MG63 (cell line): ENCODE measurements around the gene THAP4. TPM values are rescaled to one million over a fixed set of nuclear protein-coding genes. Genes with fewer than 3 reads are reported as not detected.
A peak's percentile ranks its signal among the peaks of the same experiment; 100 is the strongest.
"Not testable (repeated sequence)": the region's sequence is repeated elsewhere in the genome, so short reads cannot be mapped to it uniquely, and the experiment has no call there.

Source experiments
- DNase-seq: peaks from one replicate; pipeline ENCODE4 v3.0.0-alpha.2; 2020
- H3K27me3 ChIP-seq: fragments of 250-450 bp; sonication (Bioruptor Pico); 2 replicates; pipeline ENCODE4 v1.5.1; 2020; ENCODE audit warnings: mild to moderate bottlenecking, moderate library complexity
- H3K36me3 ChIP-seq: fragments of 250-450 bp; sonication (Bioruptor Pico); 2 replicates; pipeline ENCODE4 v1.5.1; 2020; ENCODE audit warnings: mild to moderate bottlenecking, moderate library complexity
- H3K4me3 ChIP-seq: fragments of 250-450 bp; sonication (Bioruptor Pico); 2 replicates; pipeline ENCODE4 v1.5.1; 2020; ENCODE audit warnings: mild to moderate bottlenecking, moderate library complexity
- H3K9me3 ChIP-seq: fragments of 250-450 bp; sonication (Bioruptor Pico); 2 replicates; pipeline ENCODE4 v1.5.1; 2020; ENCODE audit warnings: mild to moderate bottlenecking, moderate library complexity
- total RNA-seq: library from RNA; depleted of rRNA; stranded (reverse); fragments of >200 nt; shearing (Covaris generic); gene quantifications from 2 replicates; pipeline ENCODE4 v1.2.3, GENCODE V29; 2014; ENCODE audit warnings: low replicate concordance

Gene THAP4
- total RNA-seq, 1 experiment from 2014 or later = 110 TPM

DNA sequence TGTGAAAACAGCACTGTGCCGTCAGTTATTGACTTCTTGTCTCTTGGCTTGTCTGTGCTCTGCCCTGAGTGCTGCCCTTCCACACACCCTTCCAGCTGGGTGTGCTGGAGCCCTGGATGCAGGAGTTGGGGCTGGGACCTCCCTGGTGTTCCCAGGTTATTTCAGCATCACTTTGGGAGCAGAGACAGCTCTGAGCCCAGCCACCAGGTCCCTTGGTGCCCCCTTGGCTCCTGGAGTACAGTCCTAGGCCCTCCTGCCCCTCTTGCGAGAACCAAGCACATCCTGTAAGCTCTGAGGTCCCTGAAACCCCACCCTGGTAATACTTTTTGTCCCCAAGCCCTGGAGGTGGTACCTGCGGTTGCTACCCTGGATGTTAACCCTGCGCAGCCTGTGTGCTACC, 54.2 kb downstream of the THAP4 start:
- H3K36me3 ChIP-seq = peaks cover 61% of the 10 kb centered on the region
- DNase-seq = no peak
- H3K27me3 ChIP-seq = no peaks in the 10 kb centered on the region
- peaks cover 21% of the 10 kb centered on the region for H3K9me3 ChIP-seq
- no peak overlapping the region for H3K4me3 ChIP-seq

DNA sequence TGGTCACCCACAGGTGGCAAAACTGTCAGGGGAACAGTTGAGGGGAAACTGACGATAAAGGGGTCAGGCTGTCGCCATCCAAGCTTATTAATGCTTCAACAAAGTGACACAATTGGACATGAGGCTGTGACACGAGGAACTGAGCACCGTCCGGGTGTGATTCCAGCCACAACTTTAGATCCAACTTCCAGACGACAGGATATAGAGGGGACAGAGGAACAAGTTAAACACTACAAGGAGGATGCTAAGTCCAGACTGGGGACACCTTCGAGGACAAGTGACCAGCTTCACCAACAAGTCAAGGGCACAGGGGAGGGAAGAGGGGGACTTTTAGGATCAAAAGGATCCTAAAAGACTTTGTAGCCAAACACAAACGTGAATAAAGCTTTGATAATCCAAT, 54.6 kb downstream of the THAP4 start:
- Histone ChIP-seq H3K27me3 (no peaks in the 10 kb centered on the region), H3K4me3 (no peak overlapping the region), H3K9me3 (peaks cover 19% of the 10 kb centered on the region), H3K36me3 (peaks cover 60% of the 10 kb centered on the region)
- DNase-seq = no peak

DNA sequence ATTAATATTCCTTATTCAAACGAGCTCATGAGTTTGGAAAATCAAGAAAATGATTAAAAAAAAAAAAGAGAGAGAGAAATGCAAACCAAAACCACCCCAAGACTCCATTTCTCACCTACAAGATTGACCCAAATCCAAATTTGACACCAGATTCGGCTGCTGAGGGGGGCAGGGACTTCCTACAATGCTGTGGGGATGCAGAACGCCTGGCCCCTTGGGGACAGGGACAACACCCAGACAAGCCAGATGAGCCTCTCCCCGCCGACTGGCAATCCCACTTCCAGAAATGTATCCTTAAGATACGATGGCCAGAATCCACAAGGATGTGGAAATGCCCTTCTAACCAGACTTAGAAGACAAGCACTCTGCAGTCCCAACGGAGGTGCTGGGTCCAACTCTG, 57.7 kb downstream of the THAP4 start:
- H3K27me3 ChIP-seq = no peaks in the 10 kb centered on the region
- no peak for DNase-seq
- peaks cover 34% of the 10 kb centered on the region for H3K36me3 ChIP-seq
- no peaks in the 10 kb centered on the region for H3K9me3 ChIP-seq
- H3K4me3 ChIP-seq = no peak overlapping the region

DNA sequence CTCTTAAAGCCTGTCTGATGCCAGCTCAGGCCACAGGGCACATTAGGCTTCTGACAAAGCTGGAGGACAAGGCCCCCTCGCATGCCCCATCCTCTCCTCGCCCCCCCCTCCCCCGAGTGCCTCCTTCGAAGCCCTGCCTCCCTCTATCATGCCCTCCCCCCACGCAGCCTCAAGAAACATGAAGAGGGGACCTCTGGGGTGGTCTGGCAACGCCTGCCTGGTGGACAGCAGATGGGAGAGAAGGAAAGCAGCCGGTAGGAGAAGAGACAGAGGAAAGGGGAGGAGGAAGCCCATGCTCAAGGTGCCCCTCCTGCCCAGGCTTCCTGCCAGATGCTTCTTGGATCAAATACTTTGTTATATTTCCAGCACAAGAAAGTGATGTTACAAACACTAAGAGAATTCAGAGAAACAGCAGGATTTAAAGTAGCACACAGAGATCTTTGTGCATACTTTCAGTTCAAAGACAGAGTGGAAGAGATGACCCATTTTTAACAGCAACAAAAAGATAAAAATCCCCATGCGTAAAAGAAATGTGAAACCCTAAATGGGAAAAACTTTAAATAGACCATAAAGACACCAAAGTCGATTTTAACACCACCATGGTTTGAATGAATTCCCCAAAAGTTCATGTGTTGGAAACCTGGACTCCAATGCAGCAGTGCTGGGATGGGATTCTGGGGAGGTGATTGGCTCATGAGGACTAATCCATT, 59.4 kb downstream of the THAP4 start:
- Histone ChIP-seq H3K9me3 (no peaks in the 10 kb centered on the region), H3K27me3 (no peaks in the 10 kb centered on the region), H3K36me3 (peaks cover 17% of the 10 kb centered on the region), H3K4me3 (no peak overlapping the region)
- DNase-seq = no peak

DNA sequence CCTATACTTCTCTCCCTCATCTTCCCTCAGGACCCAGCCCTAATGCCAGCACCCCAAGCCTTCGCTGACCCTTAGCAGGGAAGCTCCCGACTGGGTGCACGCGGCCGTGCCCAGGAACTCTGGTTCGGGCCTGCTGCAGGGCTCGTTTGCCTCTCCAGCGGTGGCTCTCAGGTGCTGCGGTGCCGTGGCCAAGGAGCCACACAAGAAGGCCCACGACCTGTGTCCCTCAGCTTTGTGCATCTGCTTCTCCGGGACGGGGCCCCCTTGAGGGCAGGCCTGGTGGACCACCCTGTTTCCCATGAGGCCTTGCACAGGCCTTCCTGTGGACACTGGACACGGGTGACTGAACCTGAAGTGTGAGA, 60.7 kb downstream of the THAP4 start:
- no peaks in the 10 kb centered on the region for H3K9me3 ChIP-seq
- no peak for DNase-seq
- H3K36me3 ChIP-seq = peaks cover 9% of the 10 kb centered on the region
- no peaks in the 10 kb centered on the region for H3K27me3 ChIP-seq
- no peak overlapping the region for H3K4me3 ChIP-seq

GRCh38 chr2:241575624-241576292, 61.2 kb downstream of the THAP4 start:
- no peaks in the 10 kb centered on the region for H3K9me3 ChIP-seq
- peaks cover 9% of the 10 kb centered on the region for H3K36me3 ChIP-seq
- no peak overlapping the region for H3K4me3 ChIP-seq
- H3K27me3 ChIP-seq = no peaks in the 10 kb centered on the region
- no peak for DNase-seq

GRCh38 chr2:241574911-241575623, 61.9 kb downstream of the THAP4 start:
- H3K27me3 ChIP-seq = no peaks in the 10 kb centered on the region
- H3K4me3 ChIP-seq = no peak overlapping the region
- no peaks in the 10 kb centered on the region for H3K9me3 ChIP-seq
- DNase-seq = no peak
- peaks cover 5% of the 10 kb centered on the region for H3K36me3 ChIP-seq

DNA sequence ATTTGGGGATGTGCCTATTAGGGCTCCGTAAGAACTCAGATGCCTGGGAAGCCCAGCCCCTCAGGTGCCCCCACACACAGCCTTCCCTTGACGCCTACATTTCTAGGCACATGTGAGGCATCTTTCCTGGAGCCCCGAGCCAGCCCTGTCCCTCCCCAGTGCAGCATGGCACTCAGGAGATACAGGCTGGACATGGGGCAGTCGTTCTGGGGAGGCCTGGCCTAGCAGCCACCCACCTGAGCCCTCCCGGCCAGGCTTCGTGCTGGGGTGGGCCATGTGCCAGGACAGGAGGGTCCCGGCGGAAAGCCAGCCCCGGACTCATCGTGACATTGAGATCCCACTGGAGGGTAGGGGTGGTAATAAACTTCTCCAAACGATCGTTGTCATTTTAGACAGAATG, 63.2 kb downstream of the THAP4 start:
- peaks cover 5% of the 10 kb centered on the region for H3K36me3 ChIP-seq
- no peak overlapping the region for H3K4me3 ChIP-seq
- no peaks in the 10 kb centered on the region for H3K9me3 ChIP-seq
- no peaks in the 10 kb centered on the region for H3K27me3 ChIP-seq
- no peak for DNase-seq

- not testable (repeated sequence) for H3K36me3 ChIP-seq, DNase-seq, H3K9me3 ChIP-seq, H3K4me3 ChIP-seq, H3K27me3 ChIP-seq
Observed at GRCh38 chr2:241572915-241573651, 63.9 kb downstream of the THAP4 start.

DNA sequence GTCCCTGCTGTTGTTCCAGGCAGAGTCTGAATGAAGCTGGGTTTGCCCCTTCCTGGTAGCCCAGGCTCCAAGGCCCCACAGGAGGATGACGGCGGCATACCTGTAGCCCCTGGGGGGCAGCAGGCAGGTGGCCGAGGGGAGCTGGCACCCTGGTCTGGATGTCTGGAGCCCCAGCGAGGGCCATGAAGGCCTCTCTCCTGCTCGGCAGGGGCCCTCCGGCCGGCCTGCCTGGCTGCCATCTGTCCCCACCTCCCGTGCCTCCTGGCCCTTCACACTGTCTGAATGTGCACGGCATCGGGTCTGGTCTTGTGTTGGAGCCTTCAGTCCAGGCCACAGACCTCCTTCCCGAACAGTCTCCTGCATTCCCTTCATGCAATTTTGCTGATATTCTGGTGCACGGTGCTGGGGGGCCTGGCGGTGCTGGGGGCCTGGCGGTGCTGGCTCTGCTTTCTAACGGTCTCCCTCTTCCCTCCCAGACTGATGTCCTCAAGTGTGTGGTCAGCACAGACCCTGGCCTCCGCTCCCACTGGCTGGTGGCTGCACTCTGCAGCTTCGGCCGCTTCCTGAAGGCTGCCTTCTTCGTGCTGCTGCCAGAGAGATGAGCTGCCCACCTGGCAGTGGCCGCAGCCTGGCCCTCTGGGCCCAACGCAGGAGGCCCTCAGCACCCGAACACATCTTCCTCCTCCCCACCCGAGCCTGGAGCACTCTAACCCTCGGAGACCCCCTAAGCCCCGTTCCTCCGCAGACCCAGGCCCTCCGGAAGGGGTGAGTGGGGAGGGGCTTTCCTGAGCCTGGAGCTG, 64.9 kb downstream of the THAP4 start:
- Histone ChIP-seq H3K4me3 (no peak overlapping the region), H3K27me3 (no peaks in the 10 kb centered on the region), H3K9me3 (no peaks in the 10 kb centered on the region), H3K36me3 (no peaks in the 10 kb centered on the region; the same call in 1 of the 2 replicates)
- no peak for DNase-seq

DNA sequence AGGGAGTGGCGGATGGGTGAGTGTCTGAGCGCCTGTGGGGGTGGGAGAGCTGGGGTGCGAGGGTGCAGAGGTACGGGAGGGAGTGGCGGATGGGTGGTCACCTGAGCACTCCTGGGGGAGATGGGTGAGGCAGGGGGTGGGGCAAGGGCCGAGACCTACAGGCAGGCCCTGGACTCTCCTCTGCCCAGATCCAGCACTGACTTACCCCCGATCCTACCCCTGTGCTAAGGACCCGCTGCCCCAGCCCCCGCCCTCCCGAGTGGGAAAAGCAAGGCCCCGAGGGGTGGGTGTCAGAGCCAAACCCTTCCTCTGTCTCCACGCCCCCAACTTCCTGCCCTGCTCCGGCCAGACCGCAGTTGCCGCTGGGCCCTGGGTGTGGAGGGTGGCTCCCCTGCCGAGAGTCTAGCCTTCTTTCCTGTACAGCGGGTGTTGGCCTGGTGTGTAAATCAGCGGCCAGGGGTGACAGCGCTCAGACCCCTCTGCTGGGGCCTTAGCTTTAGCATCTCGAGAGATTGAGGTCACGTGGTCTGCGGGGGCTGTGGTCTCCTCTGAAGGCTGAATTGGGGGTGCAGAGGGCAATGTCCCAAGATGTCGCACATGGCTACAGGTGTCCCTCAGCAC, 65.9 kb downstream of the THAP4 start:
- no peak for DNase-seq

GRCh38 chr2:241569831-241570281, 67.1 kb downstream of the THAP4 start:
- DNase-seq = no peak
- H3K36me3 ChIP-seq = no peaks in the 10 kb centered on the region; the same call in 1 of the 2 replicates

More for the DNA sequence above, 65.9 kb downstream of the THAP4 start:
- Histone ChIP-seq H3K9me3 (no peaks in the 10 kb centered on the region), H3K36me3 (no peaks in the 10 kb centered on the region; the same call in 1 of the 2 replicates), H3K27me3 (no peaks in the 10 kb centered on the region), H3K4me3 (no peak overlapping the region)

GRCh38 chr2:241568726-241569125, 68.2 kb downstream of the THAP4 start:
- Histone ChIP-seq H3K27me3 (no peaks in the 10 kb centered on the region), H3K4me3 (no peak overlapping the region), H3K9me3 (no peaks in the 10 kb centered on the region), H3K36me3 (no peaks in the 10 kb centered on the region)
- peak; percentile 55 for DNase-seq

More at GRCh38 chr2:241569831-241570281, 67.1 kb downstream of the THAP4 start:
- no peak overlapping the region for H3K4me3 ChIP-seq
- no peaks in the 10 kb centered on the region for H3K27me3 ChIP-seq
- H3K9me3 ChIP-seq = no peaks in the 10 kb centered on the region

DNA sequence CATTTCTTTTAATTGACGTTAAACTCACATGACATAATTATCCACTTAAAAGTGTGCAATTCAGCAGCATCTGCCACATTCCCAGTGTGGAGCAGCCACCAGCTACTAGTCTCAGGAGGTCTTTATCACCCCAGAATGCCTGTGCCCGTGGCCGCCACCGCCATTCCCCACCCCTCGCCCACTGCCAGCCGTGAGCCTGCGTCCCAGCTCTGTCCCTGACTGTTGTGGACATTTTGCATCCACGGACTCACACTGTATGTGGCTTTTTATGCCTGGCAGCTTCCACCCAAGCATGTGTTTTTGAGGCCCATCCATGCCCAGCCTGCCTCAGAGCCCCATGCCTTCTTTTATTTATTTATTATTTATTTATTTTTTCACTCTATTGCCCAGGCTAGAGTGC, 69.2 kb downstream of the THAP4 start:
- no peak for DNase-seq
- H3K9me3 ChIP-seq = no peaks in the 10 kb centered on the region
- H3K27me3 ChIP-seq = no peaks in the 10 kb centered on the region
- no peaks in the 10 kb centered on the region for H3K36me3 ChIP-seq
- H3K4me3 ChIP-seq = no peak overlapping the region

GRCh38 chr2:241567266-241567665, 69.7 kb downstream of the THAP4 start:
- not testable (repeated sequence) for H3K36me3 ChIP-seq, H3K27me3 ChIP-seq, H3K4me3 ChIP-seq, H3K9me3 ChIP-seq, DNase-seq

DNA sequence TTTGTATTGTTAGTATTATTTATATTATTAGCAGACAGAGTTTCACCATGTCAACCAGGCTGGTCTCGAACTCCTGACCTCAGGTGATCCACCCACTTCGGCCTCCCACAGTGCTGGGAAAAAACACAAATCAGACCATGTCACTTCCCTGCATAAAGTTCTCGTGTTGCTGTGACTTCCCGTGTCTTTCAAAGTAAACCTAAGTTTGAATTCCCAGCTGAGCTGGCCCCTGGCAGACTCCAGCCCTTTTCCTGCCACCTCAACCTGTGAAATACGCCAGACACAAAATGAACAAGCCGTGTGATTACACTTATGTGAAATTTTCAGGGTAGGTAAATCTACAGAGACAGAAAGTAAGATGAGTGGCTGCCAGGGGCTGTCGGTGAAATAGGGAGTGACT, 70.5 kb downstream of the THAP4 start:
- H3K36me3 ChIP-seq = no peaks in the 10 kb centered on the region; the same call in 1 of the 2 replicates
- DNase-seq = no peak
- H3K4me3 ChIP-seq = no peak overlapping the region

More for the DNA sequence above, 70.5 kb downstream of the THAP4 start:
- H3K9me3 ChIP-seq = no peaks in the 10 kb centered on the region
- no peaks in the 10 kb centered on the region for H3K27me3 ChIP-seq
